Motor neuron (in vitro differentiated cells): Measurements from ENCODE around the gene CNNM3. TPM values are rescaled to one million over a fixed set of nuclear protein-coding genes. Genes with fewer than 3 reads are reported as not detected.
A peak's percentile ranks its signal among the peaks of the same experiment; 100 is the strongest.

Experiments
- ATAC-seq, 8 experiments: fragments of 200-7000 bp; cut with Tn5 transposase; replicated peaks in 6 of 8; 2 replicates each; pipeline ENCODE4 v1.8.0; 2021; ENCODE audit warnings: mild to moderate bottlenecking in 8 of 8, moderate library complexity in 8 of 8
- H3K27ac ChIP-seq, 2 donors: fragments of 250-450 bp; sonication (Bioruptor Pico); 2 replicates each; pipeline ENCODE4 v1.9.0; 2021; ENCODE audit warnings: antibody characterized with exemption in 2 of 2, mild to moderate bottlenecking in 2 of 2, moderate library complexity in 1 of 2
- H3K4me1 ChIP-seq, 2 donors: fragments of 250-450 bp; sonication (Bioruptor Pico); replicated peaks in 1 of 2; 2 replicates each; pipeline ENCODE4 v1.6.1; 2021; ENCODE audit warnings: antibody characterized with exemption in 2 of 2, mild to moderate bottlenecking in 2 of 2, moderate library complexity in 1 of 2
- H3K4me3 ChIP-seq, 5 donors: fragments of 250-450 bp; sonication (Bioruptor Pico); 2 replicates each; pipeline ENCODE4 v1.9.0; 2021; ENCODE audit warnings: antibody characterized with exemption in 5 of 5, mild to moderate bottlenecking in 5 of 5, moderate library complexity in 4 of 5
- WGBS, 10 experiments: fragments of 450-650 bp; shearing (Covaris generic); methylation state at CpG; one replicate each; pipeline ENCODE4 v1.0.0; 2022; 5-methylcytosine and 5-hydroxymethylcytosine counted together
- in situ Hi-C, 9 experiments: fragments of 400-800 bp; cut with MboI; loops; one replicate each; pipeline ENCODE4 v1.15.0; 2021; ENCODE audit warnings: low sequenced_read_pairs in 9 of 9, low pct_unique_long_range_greater_than_20kb in 2 of 9; ENCODE audit not compliant: unreplicated experiment in 9 of 9
- total RNA-seq, 8 experiments: library from RNA; unstranded; fragments of 300-600 nt; gene quantifications; 2 replicates each; pipeline versions ENCODE4 v1.2.3 to v1.2.4, GENCODE V29; 2022

The CNNM3 gene
- total RNA-seq, 8 experiments from 2014 or later, result 6.0 to 19.6 (median 9.3) TPM

- in situ Hi-C loops, result loop anchor here in 5 of 9 experiments (10.0 to 25.0 kb wide), 2 partner anchors 88 to 95 kb away; no protein-coding TSS in a partner anchor
- Histone ChIP-seq H3K27ac (no peak overlapping the region), H3K4me3 (peak overlapping the region; percentile 88 to 98 (median 93)), H3K4me1 (peaks cover 11 to 14% of the 10 kb centered on the region in 2 donors)
- 11 to 81% (median 53%) methylated on average over 2 to 10 of the region's 22 CpGs; no CpG with 5 or more reads in 5 of the 10 experiments for WGBS, 10 experiments
- ATAC-seq, result no peak
Measured at GRCh38 chr2:96866986-96867755, 51.1 kb downstream of the CNNM3 start.

- WGBS, 10 experiments, result 0 to 22% (median 8%) methylated on average over 1 to 11 of the region's 27 CpGs; no CpG with 5 or more reads in 5 of the 10 experiments
- peak overlapping the region; percentile 96 to 97 for H3K27ac ChIP-seq
- H3K4me3 ChIP-seq, result peak overlapping the region; percentile 88 to 98 (median 93)
- ATAC-seq, result peak in 1 of 8 experiments; percentile 0
- in situ Hi-C loops, result loop anchor here in 5 of 9 experiments (10.0 to 25.0 kb wide), 2 partner anchors 87 to 94 kb away; no protein-coding TSS in a partner anchor
- H3K4me1 ChIP-seq, result peaks cover 11 to 14% of the 10 kb centered on the region in 2 donors
Measured at GRCh38 chr2:96867756-96868554, 51.9 kb downstream of the CNNM3 start.

- H3K27ac ChIP-seq, result peak overlapping the region; percentile 96 to 97
- H3K4me1 ChIP-seq, result peaks cover 11 to 14% of the 10 kb centered on the region in 2 donors
- ATAC-seq, result peak; percentile 39 to 67 (median 56)
- in situ Hi-C loops, result loop anchor here in 5 of 9 experiments (10.0 to 25.0 kb wide), 2 partner anchors 86 to 94 kb away; no protein-coding TSS in a partner anchor
- WGBS, 10 experiments, result 0% methylated on average over 2 of the region's 76 CpGs; no CpG with 5 or more reads in 9 of the 10 experiments
- peak overlapping the region; percentile 88 to 98 (median 93) for H3K4me3 ChIP-seq
Measured at GRCh38 chr2:96868555-96869280, 52.6 kb downstream of the CNNM3 start.

GRCh38 chr2:96869281-96869821 lies 53.3 kb downstream of the CNNM3 start:
- ATAC-seq, result peak; percentile 48 to 62 (median 57)

GRCh38 chr2:96869822-96870625 lies 54.0 kb downstream of the CNNM3 start, which contains the start of gene SEMA4C:
Gene SEMA4C (minus strand): TSS chr2:96870080. CDS start chr2:96867886, 2,194 bp downstream.
- in situ Hi-C loops, result loop anchor here in 5 of 9 experiments (10.0 to 25.0 kb wide), 2 partner anchors 85 to 92 kb away; no protein-coding TSS in a partner anchor
- peak; percentile 34 to 53 (median 46) for ATAC-seq
- peaks cover 11 to 14% of the 10 kb centered on the region in 2 donors for H3K4me1 ChIP-seq
- WGBS, 10 experiments, result 0% methylated on average over 2 of the region's 93 CpGs; no CpG with 5 or more reads in 9 of the 10 experiments
- H3K4me3 ChIP-seq, result peak within 1 kb of the TSS; percentile 88 to 98 (median 93)
- peak within 1 kb of the TSS; percentile 96 to 97 for H3K27ac ChIP-seq

More at GRCh38 chr2:96869281-96869821, 53.3 kb downstream of the CNNM3 start:
- no CpG with 5 or more reads among the region's 64 CpGs for WGBS, 10 experiments
- peak overlapping the region; percentile 96 to 97 for H3K27ac ChIP-seq
- peaks cover 11 to 14% of the 10 kb centered on the region in 2 donors for H3K4me1 ChIP-seq
- in situ Hi-C loops, result loop anchor here in 5 of 9 experiments (10.0 to 25.0 kb wide), 2 partner anchors 85 to 93 kb away; no protein-coding TSS in a partner anchor
- H3K4me3 ChIP-seq, result peak overlapping the region; percentile 88 to 98 (median 93)

- WGBS, 10 experiments, result 0 to 80% (median 23%) methylated on average over 1 to 11 of the region's 13 CpGs; no CpG with 5 or more reads in 1 of the 10 experiments
- ATAC-seq, result peak in 6 of 8 experiments; percentile 1 to 13 (median 10)
- H3K4me3 ChIP-seq, result peak overlapping the region; percentile 88 to 98 (median 93)
- in situ Hi-C loops, result loop anchor here in 4 of 9 experiments (25.0 kb wide), 1 partner anchor 92 kb away; no protein-coding TSS in a partner anchor
- H3K4me1 ChIP-seq, result peaks cover 18 to 21% of the 10 kb centered on the region in 2 donors
- H3K27ac ChIP-seq, result peak overlapping the region; percentile 96 to 97
Measured at GRCh38 chr2:96870626-96871255, 54.7 kb downstream of the CNNM3 start.

GRCh38 chr2:96872591-96873349 lies 56.7 kb downstream of the CNNM3 start:
- H3K4me3 ChIP-seq, result no peak overlapping the region
- H3K27ac ChIP-seq, result no peak overlapping the region
- no peak for ATAC-seq
- 60 to 100% (median 86%) methylated on average over 1 to 10 of the region's 14 CpGs for WGBS, 10 experiments
- in situ Hi-C loops, result loop anchor here in 4 of 9 experiments (25.0 kb wide), 1 partner anchor 90 kb away; no protein-coding TSS in a partner anchor
- H3K4me1 ChIP-seq, result peaks cover 22 to 24% of the 10 kb centered on the region in 2 donors

- no peak overlapping the region for H3K4me3 ChIP-seq
- no peak overlapping the region for H3K27ac ChIP-seq
- no peak for ATAC-seq
- H3K4me1 ChIP-seq, result peaks cover 22 to 24% of the 10 kb centered on the region in 2 donors
- in situ Hi-C loops, result loop anchor here in 4 of 9 experiments (25.0 kb wide), 1 partner anchor 89 kb away; no protein-coding TSS in a partner anchor
- 20 to 83% (median 50%) methylated on average over 1 to 2 of the region's 8 CpGs; no CpG with 5 or more reads in 7 of the 10 experiments for whole genome bisulfite sequencing, 10 experiments
Measured at GRCh38 chr2:96873651-96874096, 57.6 kb downstream of the CNNM3 start.

- 50 to 100% (median 89%) methylated on average over 3 to 7 of the region's 18 CpGs; no CpG with 5 or more reads in 5 of the 10 experiments for WGBS, 10 experiments
- in situ Hi-C loops, result loop anchor here in 4 of 9 experiments (25.0 kb wide), 1 partner anchor 88 kb away; no protein-coding TSS in a partner anchor
- peaks cover 22 to 24% of the 10 kb centered on the region in 2 donors for H3K4me1 ChIP-seq
- no peak overlapping the region for H3K27ac ChIP-seq
- no peak overlapping the region for H3K4me3 ChIP-seq
- ATAC-seq, result no peak
Measured at GRCh38 chr2:96874198-96874831, 58.2 kb downstream of the CNNM3 start.
